Activated T-cell treated with anti-CD3 and anti-CD28 coated beads for 1 hour (primary cell): ENCODE measurements around the gene ZNF536.

ENCODE experiments used
- DNase-seq: peaks from one replicate; pipeline ENCODE4 v3.0.0-alpha.2; 2020; ENCODE audit warnings: low read depth

Gene ZNF536

DNA sequence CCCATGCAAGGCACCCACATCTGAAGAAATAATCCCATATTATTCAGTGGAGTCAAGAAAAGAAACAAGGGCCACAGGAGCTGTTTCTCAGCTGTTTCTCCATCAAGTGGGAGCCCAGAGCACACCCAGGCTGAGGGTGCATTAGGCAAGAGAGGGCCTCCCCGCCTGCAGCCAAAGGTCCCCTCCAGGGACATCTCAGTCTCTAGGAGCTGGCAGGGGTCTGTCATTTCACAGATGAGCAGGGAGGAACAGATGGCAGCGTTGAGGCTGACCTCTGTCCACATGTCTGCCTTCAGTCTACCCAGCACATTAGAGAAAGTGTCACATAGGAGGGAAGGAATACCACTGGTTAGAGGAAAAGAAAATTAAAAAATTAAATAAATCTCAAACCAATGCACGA is 157.7 kb downstream of the ZNF536 start:
- no peak for DNase-seq

DNA sequence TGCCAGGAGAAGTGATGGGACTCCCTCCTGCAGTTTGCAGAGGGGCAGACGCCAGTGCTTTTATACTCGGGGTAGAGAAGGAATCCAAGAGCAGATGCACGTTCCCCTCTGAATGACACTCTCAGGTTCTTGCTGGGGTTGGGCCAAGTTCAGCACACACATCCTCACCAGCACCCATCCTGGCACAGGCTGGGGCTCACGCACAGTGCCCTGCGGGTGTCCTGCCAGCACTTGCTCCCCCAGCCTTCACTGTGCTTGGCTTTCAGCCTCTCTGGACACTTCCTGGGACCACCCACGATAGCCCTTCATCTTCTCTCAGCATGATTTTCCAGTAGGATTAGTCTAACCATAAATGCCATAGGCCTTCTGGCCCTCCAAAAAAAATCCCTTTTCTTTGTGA is 158.6 kb downstream of the ZNF536 start:
- DNase-seq, result no peak

DNA sequence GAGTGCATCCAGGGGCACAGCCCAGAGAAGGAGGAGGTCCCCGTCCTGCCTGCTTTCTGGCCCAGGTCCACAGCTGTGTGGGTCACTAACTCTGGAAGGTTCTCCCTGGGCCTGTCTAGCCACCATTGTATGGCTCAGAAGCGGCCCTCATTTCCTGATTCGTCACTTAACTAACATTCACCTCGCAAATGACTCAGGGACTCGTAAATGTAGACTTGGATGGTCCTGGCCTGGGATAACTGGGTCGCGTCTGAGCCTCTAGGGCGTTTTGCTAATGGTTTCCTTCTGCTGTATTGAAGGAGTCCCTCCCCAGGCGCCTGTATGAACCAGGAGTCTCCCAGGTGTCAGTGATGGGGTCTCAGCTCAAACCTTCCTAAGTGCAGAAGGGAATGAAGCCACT is 162.8 kb downstream of the ZNF536 start:
- DNase-seq, result no peak

- no peak for DNase-seq
Measured at GRCh38 chr19:30536975-30537374, 164.8 kb downstream of the ZNF536 start.

GRCh38 chr19:30539315-30539714 is 167.1 kb downstream of the ZNF536 start:
- no peak for DNase-seq

DNA sequence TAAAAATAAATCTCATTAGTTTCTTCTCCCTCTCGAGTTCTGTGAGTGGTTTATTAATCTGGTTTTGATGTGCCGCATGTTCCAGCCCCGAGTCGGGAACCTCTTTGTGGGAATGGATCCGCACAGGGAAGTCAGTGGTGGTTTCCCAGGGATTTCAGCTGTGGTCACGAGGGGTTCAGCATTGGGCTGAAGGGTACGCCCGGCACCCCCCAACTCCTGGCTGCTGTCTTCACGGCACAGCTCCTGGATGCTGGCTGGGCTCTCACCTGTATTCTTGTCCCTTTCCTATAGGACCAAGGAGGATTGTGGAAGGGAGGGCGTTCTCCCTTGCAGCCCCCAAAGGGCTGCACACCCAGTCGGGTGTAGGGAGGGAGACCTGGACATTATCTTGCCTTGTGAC is 167.8 kb downstream of the ZNF536 start:
- DNase-seq, result no peak

DNA sequence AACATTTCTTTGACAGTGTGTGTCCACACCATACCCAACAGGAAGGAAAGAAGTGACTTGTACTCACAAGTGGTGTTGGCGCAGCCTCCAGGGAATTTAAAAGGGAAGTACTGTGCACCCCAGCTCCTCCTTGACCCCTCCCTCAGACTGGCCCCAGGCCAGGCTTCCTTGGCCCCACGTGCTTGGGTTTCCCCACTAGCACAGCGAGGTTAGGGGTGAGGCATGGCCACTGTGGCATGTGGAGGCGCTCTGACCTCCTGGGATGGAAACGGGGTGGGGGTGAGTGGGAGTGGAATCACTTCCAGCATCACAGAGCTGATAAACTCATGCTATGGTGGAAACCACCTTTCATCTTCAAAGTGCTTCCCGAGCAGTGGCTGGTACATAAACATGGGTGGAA is 168.6 kb downstream of the ZNF536 start:
- no peak for DNase-seq

DNA sequence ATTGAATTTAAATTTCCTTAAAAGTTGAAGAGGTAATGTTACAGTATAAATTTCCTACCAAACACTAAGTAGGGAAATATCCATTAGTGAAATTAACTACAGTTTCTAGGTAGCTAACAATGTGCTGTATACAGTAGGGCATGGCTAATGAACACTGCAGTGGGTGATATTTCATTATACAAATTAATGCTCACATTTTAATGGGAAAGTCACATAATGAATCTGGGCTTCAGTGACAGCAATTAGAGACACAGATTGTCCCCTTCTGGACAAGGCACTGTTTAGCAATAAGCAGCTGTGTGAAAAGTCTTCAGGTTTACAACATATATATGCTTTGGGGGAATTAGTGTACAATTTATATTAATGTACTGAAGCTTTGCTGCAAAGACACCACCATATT is 169.4 kb downstream of the ZNF536 start:
- DNase-seq, result no peak

- DNase-seq, result no peak
Measured at GRCh38 chr19:30543243-30543945, 171.2 kb downstream of the ZNF536 start.

GRCh38 chr19:30545752-30546151 is 173.6 kb downstream of the ZNF536 start:
- no peak for DNase-seq

GRCh38 chr19:30546332-30546731 is 174.1 kb downstream of the ZNF536 start:
- no peak for DNase-seq

GRCh38 chr19:30547246-30547645 is 175.1 kb downstream of the ZNF536 start:
- no peak for DNase-seq

DNA sequence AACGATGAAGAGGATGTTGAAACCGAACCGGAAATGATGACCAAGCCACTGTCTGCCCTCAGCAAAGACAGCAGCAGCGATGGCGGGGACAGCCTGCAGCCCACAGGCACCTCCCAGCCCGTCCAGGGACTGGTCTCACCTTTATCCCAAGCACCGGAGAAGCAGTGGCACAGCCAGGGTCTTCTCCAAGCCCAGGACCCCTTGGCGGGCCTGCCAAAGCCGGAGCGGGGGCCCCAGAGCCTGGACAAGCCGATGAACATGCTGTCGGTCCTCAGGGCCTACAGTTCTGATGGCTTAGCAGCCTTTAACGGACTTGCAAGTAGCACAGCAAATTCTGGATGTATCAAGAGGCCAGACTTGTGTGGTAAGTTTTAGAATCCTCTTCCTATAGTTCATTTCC is 177.0 kb downstream of the ZNF536 start:
- DNase-seq, result no peak

- no peak for DNase-seq
Measured at GRCh38 chr19:30551271-30551670, 179.1 kb downstream of the ZNF536 start.

DNA sequence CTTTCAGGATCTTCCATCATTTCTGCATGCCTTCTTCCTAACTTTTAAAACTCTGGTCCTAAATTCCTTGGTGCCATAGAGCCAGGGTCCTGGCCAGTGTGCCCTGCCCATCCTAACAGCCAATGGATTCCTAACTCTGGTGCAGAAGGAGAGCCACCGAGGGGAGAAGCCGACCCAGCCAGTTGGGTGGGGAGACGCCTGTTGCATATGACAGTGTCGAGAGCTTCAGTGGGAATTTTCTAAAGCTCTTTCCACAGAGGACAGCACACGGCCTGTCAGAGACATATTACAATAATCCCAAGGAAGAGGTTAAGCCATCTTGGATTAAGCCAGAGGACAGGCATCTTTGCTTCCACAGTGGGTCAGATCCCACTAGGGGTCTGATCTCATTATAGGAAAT is 180.4 kb downstream of the ZNF536 start:
- DNase-seq, result no peak

- no peak for DNase-seq
Measured at GRCh38 chr19:30555075-30555790, 183.0 kb downstream of the ZNF536 start.

- DNase-seq, result no peak
Measured at GRCh38 chr19:30555791-30556110, 183.6 kb downstream of the ZNF536 start.

DNA sequence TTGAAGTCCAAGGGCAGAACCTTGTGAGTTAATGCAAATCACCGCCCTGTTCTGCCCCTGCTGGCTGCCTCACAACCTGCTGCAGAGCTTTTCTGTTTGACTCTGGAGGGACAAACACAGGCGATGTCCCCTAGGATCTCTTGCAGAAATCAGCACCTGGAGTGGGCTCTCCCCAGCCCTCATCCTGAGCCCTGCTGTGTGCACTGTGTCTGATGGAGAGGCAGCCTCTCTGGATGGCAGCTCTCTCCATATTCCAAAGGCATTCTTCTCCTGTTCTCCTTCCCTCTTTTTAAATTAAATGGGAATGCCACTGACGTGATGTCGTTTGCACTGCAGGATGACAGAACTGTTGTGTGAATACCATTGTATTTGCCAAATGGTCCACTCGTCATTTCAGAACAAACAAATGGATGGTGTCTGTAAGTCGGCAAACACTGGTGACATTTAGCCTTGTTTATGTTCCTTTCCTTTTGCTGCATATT is 184.1 kb downstream of the ZNF536 start:
- no peak for DNase-seq

- DNase-seq, result no peak
Measured at GRCh38 chr19:30557212-30557611, 185.0 kb downstream of the ZNF536 start.

- DNase-seq, result no peak
Measured at GRCh38 chr19:30557927-30558557, 185.9 kb downstream of the ZNF536 start.

- no peak for DNase-seq
Measured at GRCh38 chr19:30558793-30559192, 186.6 kb downstream of the ZNF536 start.

DNA sequence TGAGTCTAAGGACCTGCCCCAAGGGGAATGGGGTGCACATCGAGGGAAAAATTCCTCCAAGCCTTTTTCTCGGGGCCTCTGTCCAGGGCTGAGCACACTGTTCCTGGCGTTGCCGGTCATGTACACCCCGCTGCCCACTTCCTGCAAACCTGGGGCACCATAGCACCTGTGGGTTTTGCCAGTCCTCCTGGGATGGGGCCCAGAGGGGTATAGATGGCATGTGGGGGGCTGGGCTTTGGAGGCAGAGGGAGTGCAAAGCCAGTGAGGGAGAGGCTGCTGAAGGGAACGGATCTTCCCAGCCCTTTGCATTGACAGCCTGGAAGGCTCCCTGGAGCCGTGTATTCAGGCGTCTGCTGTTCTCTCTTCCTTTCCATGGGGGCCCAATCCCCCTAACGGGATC is 187.3 kb downstream of the ZNF536 start:
- no peak for DNase-seq

GRCh38 chr19:30562981-30563380 is 190.8 kb downstream of the ZNF536 start:
- DNase-seq, result no peak
